ENCODE results near the gene RIPPLY3. TPM values are rescaled to one million over a fixed set of nuclear protein-coding genes. Genes with fewer than 3 reads are reported as not detected.
A peak's percentile ranks its signal among the peaks of the same experiment; 100 is the strongest.

The RIPPLY3 gene
- total and polyA plus RNA-seq, 5 donors from 2014 or later, result not detected

- H3K27ac ChIP-seq (ENCODE audit: insufficient read depth, low read length, poor library complexity, severe bottlenecking), result peak overlapping the region; percentile 63
- peak overlapping the region in 2 of 3 donors; percentile 85 to 90 for H3K27ac Mint-ChIP-seq
- peak overlapping the region; percentile 41 for H3K4me3 ChIP-seq (ENCODE audit: low read depth, low read length)
- no peaks in the 10 kb centered on the region for H3K9me3 ChIP-seq (ENCODE audit: control insufficient read depth in 2 of 2, low read length in 2 of 2)
- peaks cover 5 to 20% (median 9%) of the 10 kb centered on the region in 4 donors for H3K4me1 Mint-ChIP-seq
- ATAC-seq (ENCODE audit: low read depth in 2 of 2), result no peak
- peak overlapping the region; percentile 87 to 90 (median 88) for H3K4me3 Mint-ChIP-seq
- no peaks in the 10 kb centered on the region for H3K27me3 Mint-ChIP-seq
- peaks cover 17% of the 10 kb centered on the region for H3K4me1 ChIP-seq (ENCODE audit: control insufficient read depth, insufficient read depth, low read length, poor library complexity, severe bottlenecking)
- peaks cover 0 to 2% (median 0%) of the 10 kb centered on the region in 7 donors for H3K9me3 Mint-ChIP-seq
- no peak for DNase-seq
- H3K36me3 Mint-ChIP-seq, result peaks cover 8% of the 10 kb centered on the region
- H3K27me3 ChIP-seq (ENCODE audit: control insufficient read depth, insufficient read depth, low read length), result no peaks in the 10 kb centered on the region
- H3K36me3 ChIP-seq (ENCODE audit: control insufficient read depth, insufficient read depth, low read length), result peaks cover 5% of the 10 kb centered on the region
Observed at GRCh38 chr21:36965720-36966065, 40.8 kb upstream of the RIPPLY3 start.

- Histone ChIP-seq H3K4me1 (ENCODE audit: control insufficient read depth, insufficient read depth, low read length, poor library complexity, severe bottlenecking) (peaks cover 17% of the 10 kb centered on the region), H3K36me3 (ENCODE audit: control insufficient read depth, insufficient read depth, low read length) (no peaks in the 10 kb centered on the region), H3K27ac (ENCODE audit: insufficient read depth, low read length, poor library complexity, severe bottlenecking) (peak within 1 kb of the TSS; percentile 69), H3K9me3 (ENCODE audit: control insufficient read depth in 2 of 2, low read length in 2 of 2) (no peaks in the 10 kb centered on the region), H3K27me3 (ENCODE audit: control insufficient read depth, insufficient read depth, low read length) (no peaks in the 10 kb centered on the region), H3K4me3 (ENCODE audit: low read depth, low read length) (peak within 1 kb of the TSS; percentile 51)
- H3K36me3 Mint-ChIP-seq, result peaks cover 4% of the 10 kb centered on the region
- ATAC-seq (ENCODE audit: low read depth in 2 of 2) (peak; percentile 93 to 94), DNase-seq (peak; percentile 69 to 82 (median 70))
- H3K27me3 Mint-ChIP-seq, result no peaks in the 10 kb centered on the region
- H3K27ac Mint-ChIP-seq, result peak within 1 kb of the TSS; percentile 85 to 96 (median 90)
- H3K4me3 Mint-ChIP-seq, result peak within 1 kb of the TSS; percentile 87 to 90 (median 89)
- no peaks in the 10 kb centered on the region for H3K9me3 Mint-ChIP-seq
- peaks cover 5 to 20% (median 9%) of the 10 kb centered on the region in 4 donors for H3K4me1 Mint-ChIP-seq
Observed at GRCh38 chr21:36966066-36966820, 40.3 kb upstream of the RIPPLY3 start, which contains the start of gene HLCS. HLCS (minus strand) TSS chr21:36966669; CDS start chr21:36966638, 31 bp downstream.

GRCh38 chr21:36966821-36967768 is 39.4 kb upstream of the RIPPLY3 start:
- Mint-ChIP-seq H3K36me3 (peaks cover under 1% of the 10 kb centered on the region), H3K27me3 (no peaks in the 10 kb centered on the region), H3K27ac (peak overlapping the region; percentile 65 to 81 (median 74)), H3K4me3 (peak overlapping the region; percentile 71 to 90 (median 82)), H3K9me3 (no peaks in the 10 kb centered on the region), H3K4me1 (peaks cover 5 to 20% (median 9%) of the 10 kb centered on the region in 4 donors)
- no peak for ATAC-seq (ENCODE audit: low read depth in 2 of 2)
- H3K27me3 ChIP-seq (ENCODE audit: control insufficient read depth, insufficient read depth, low read length), result no peaks in the 10 kb centered on the region
- H3K4me3 ChIP-seq (ENCODE audit: low read depth, low read length), result peak overlapping the region; percentile 51
- no peaks in the 10 kb centered on the region for H3K9me3 ChIP-seq (ENCODE audit: control insufficient read depth in 2 of 2, low read length in 2 of 2)
- no peak for DNase-seq
- no peaks in the 10 kb centered on the region for H3K36me3 ChIP-seq (ENCODE audit: control insufficient read depth, insufficient read depth, low read length)
- H3K27ac ChIP-seq (ENCODE audit: insufficient read depth, low read length, poor library complexity, severe bottlenecking), result peak overlapping the region; percentile 69
- peaks cover 17% of the 10 kb centered on the region for H3K4me1 ChIP-seq (ENCODE audit: control insufficient read depth, insufficient read depth, low read length, poor library complexity, severe bottlenecking)

- no peaks in the 10 kb centered on the region for H3K36me3 Mint-ChIP-seq
- ATAC-seq (ENCODE audit: low read depth in 2 of 2) (no peak), DNase-seq (no peak)
- H3K4me3 Mint-ChIP-seq, result peak overlapping the region in 3 of 4 donors; percentile 20 to 85 (median 71)
- H3K27ac ChIP-seq (ENCODE audit: insufficient read depth, low read length, poor library complexity, severe bottlenecking), result no peak overlapping the region
- H3K4me1 Mint-ChIP-seq, result peaks cover 5 to 20% (median 9%) of the 10 kb centered on the region in 4 donors
- no peak overlapping the region for H3K4me3 ChIP-seq (ENCODE audit: low read depth, low read length)
- no peaks in the 10 kb centered on the region for H3K27me3 ChIP-seq (ENCODE audit: control insufficient read depth, insufficient read depth, low read length)
- no peak overlapping the region for H3K27ac Mint-ChIP-seq
- H3K27me3 Mint-ChIP-seq, result no peaks in the 10 kb centered on the region
- no peaks in the 10 kb centered on the region for H3K9me3 ChIP-seq (ENCODE audit: control insufficient read depth in 2 of 2, low read length in 2 of 2)
- no peaks in the 10 kb centered on the region for H3K9me3 Mint-ChIP-seq
- peaks cover 17% of the 10 kb centered on the region for H3K4me1 ChIP-seq (ENCODE audit: control insufficient read depth, insufficient read depth, low read length, poor library complexity, severe bottlenecking)
- no peaks in the 10 kb centered on the region for H3K36me3 ChIP-seq (ENCODE audit: control insufficient read depth, insufficient read depth, low read length)
Observed at GRCh38 chr21:36968414-36968813, 38.1 kb upstream of the RIPPLY3 start.

GRCh38 chr21:36968976-36969375 is 37.5 kb upstream of the RIPPLY3 start:
- Mint-ChIP-seq H3K4me1 (peaks cover 5 to 20% (median 9%) of the 10 kb centered on the region in 4 donors), H3K9me3 (no peaks in the 10 kb centered on the region), H3K36me3 (no peaks in the 10 kb centered on the region), H3K27me3 (no peaks in the 10 kb centered on the region), H3K27ac (peak overlapping the region in 2 of 3 donors; percentile 9 to 76), H3K4me3 (peak overlapping the region in 2 of 4 donors; percentile 4 to 71)
- Histone ChIP-seq H3K4me3 (ENCODE audit: low read depth, low read length) (no peak overlapping the region), H3K4me1 (ENCODE audit: control insufficient read depth, insufficient read depth, low read length, poor library complexity, severe bottlenecking) (peaks cover 17% of the 10 kb centered on the region), H3K36me3 (ENCODE audit: control insufficient read depth, insufficient read depth, low read length) (no peaks in the 10 kb centered on the region), H3K9me3 (ENCODE audit: control insufficient read depth in 2 of 2, low read length in 2 of 2) (no peaks in the 10 kb centered on the region), H3K27me3 (ENCODE audit: control insufficient read depth, insufficient read depth, low read length) (no peaks in the 10 kb centered on the region), H3K27ac (ENCODE audit: insufficient read depth, low read length, poor library complexity, severe bottlenecking) (no peak overlapping the region)
- DNase-seq, result no peak
- ATAC-seq (ENCODE audit: low read depth in 2 of 2), result no peak

- no peaks in the 10 kb centered on the region for H3K27me3 ChIP-seq (ENCODE audit: control insufficient read depth, insufficient read depth, low read length)
- Mint-ChIP-seq H3K36me3 (no peaks in the 10 kb centered on the region), H3K9me3 (no peaks in the 10 kb centered on the region), H3K4me1 (peaks cover 7 to 16% (median 11%) of the 10 kb centered on the region in 4 donors), H3K27me3 (peaks cover 14% of the 10 kb centered on the region), H3K4me3 (no peak overlapping the region), H3K27ac (no peak overlapping the region)
- DNase-seq (no peak), ATAC-seq (ENCODE audit: low read depth in 2 of 2) (no peak)
- no peaks in the 10 kb centered on the region for H3K9me3 ChIP-seq (ENCODE audit: control insufficient read depth in 2 of 2, low read length in 2 of 2)
- H3K4me1 ChIP-seq (ENCODE audit: control insufficient read depth, insufficient read depth, low read length, poor library complexity, severe bottlenecking), result peaks cover 6% of the 10 kb centered on the region
- H3K4me3 ChIP-seq (ENCODE audit: low read depth, low read length), result no peak overlapping the region
- no peaks in the 10 kb centered on the region for H3K36me3 ChIP-seq (ENCODE audit: control insufficient read depth, insufficient read depth, low read length)
- no peak overlapping the region for H3K27ac ChIP-seq (ENCODE audit: insufficient read depth, low read length, poor library complexity, severe bottlenecking)
Observed at GRCh38 chr21:36973986-36974850, 32.3 kb upstream of the RIPPLY3 start.

- DNase-seq (no peak), ATAC-seq (ENCODE audit: low read depth in 2 of 2) (no peak)
- Mint-ChIP-seq H3K27ac (no peak overlapping the region), H3K4me1 (peaks cover 7 to 16% (median 11%) of the 10 kb centered on the region in 4 donors), H3K9me3 (no peaks in the 10 kb centered on the region), H3K36me3 (no peaks in the 10 kb centered on the region), H3K4me3 (no peak overlapping the region), H3K27me3 (peaks cover 20% of the 10 kb centered on the region)
- H3K9me3 ChIP-seq (ENCODE audit: control insufficient read depth in 2 of 2, low read length in 2 of 2), result no peaks in the 10 kb centered on the region
- H3K36me3 ChIP-seq (ENCODE audit: control insufficient read depth, insufficient read depth, low read length), result no peaks in the 10 kb centered on the region
- no peak overlapping the region for H3K4me3 ChIP-seq (ENCODE audit: low read depth, low read length)
- no peak overlapping the region for H3K27ac ChIP-seq (ENCODE audit: insufficient read depth, low read length, poor library complexity, severe bottlenecking)
- no peaks in the 10 kb centered on the region for H3K27me3 ChIP-seq (ENCODE audit: control insufficient read depth, insufficient read depth, low read length)
- H3K4me1 ChIP-seq (ENCODE audit: control insufficient read depth, insufficient read depth, low read length, poor library complexity, severe bottlenecking), result peaks cover 6% of the 10 kb centered on the region
Observed at GRCh38 chr21:36974851-36975192, 31.7 kb upstream of the RIPPLY3 start.

Measured in CD4-positive, CD25-positive, alpha-beta regulatory T cell (primary cell).